Activated T-cell treated with anti-CD3 and anti-CD28 coated beads for 1 hour (primary cell): ENCODE measurements around the gene FAM186B.

Source experiments
- DNase-seq: peaks from one replicate; pipeline ENCODE4 v3.0.0-alpha.2; 2020; ENCODE audit warnings: low read depth

The FAM186B gene

GRCh38 chr12:49609059-49609874 lies 3.8 kb upstream of the FAM186B start:
- DNase-seq, result no peak

DNA sequence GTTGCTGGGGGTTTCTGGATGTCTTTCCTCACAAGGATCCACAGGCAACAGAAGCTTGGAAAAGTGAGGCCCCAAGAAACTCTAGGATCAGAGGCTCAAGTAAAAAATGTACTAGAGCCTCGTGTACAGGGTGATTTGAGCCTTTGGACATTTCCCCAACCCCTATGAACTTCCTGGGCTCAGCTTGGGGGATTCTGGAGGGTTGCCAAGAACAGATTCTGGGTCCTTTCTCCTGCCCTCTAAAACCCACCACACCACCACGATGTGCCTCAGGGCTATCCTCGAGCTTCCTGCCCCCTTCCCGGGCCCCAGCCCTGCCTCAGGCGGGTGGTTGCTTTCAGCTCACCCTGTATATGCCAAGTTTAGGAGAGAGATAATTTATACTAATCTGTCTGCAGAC lies 583 bp downstream of the FAM186B start:
- DNase-seq, result no peak

GRCh38 chr12:49603721-49604120 lies 1.7 kb downstream of the FAM186B start:
- no peak for DNase-seq

DNA sequence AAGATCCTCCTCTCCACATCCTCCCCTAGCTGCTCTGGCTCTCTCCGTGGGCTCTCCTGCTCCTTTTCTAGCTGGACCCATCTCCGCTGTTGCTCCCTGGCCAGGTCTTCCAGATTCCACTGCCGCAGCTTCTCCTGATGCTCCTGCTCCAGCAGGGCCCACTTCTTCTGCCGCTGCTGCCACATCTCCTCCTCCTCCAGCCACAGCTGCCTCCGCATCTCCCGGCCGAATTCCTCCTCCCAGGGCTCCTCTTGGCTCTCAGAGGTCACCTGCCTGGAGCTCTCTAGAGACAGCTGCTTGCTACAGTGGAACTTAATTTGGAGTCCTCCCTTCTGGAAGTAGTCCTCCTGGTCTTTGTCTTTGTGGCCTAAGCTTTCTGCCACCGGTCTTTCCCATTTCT lies 5.5 kb downstream of the FAM186B start:
- no peak for DNase-seq

DNA sequence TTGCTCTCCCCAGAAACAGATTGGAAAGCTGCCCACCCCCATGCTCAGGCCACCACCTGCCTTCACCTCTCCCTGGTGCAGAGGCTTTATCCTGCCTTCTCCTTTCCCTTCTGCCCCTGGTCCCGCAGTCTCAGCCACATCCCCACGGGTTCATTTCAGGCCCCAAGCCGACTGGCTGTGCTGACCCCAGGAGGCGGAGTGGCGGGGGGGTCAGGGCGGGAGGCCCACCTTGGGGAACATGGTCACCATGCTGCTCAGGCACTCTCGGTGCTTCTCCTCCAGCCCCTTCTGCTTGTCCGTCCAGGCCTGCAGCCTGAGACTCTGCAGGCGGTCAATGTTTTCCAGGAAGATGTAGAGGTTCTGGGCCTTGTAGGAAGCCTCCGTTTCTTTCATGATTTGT lies 6.9 kb downstream of the FAM186B start:
- no peak for DNase-seq

DNA sequence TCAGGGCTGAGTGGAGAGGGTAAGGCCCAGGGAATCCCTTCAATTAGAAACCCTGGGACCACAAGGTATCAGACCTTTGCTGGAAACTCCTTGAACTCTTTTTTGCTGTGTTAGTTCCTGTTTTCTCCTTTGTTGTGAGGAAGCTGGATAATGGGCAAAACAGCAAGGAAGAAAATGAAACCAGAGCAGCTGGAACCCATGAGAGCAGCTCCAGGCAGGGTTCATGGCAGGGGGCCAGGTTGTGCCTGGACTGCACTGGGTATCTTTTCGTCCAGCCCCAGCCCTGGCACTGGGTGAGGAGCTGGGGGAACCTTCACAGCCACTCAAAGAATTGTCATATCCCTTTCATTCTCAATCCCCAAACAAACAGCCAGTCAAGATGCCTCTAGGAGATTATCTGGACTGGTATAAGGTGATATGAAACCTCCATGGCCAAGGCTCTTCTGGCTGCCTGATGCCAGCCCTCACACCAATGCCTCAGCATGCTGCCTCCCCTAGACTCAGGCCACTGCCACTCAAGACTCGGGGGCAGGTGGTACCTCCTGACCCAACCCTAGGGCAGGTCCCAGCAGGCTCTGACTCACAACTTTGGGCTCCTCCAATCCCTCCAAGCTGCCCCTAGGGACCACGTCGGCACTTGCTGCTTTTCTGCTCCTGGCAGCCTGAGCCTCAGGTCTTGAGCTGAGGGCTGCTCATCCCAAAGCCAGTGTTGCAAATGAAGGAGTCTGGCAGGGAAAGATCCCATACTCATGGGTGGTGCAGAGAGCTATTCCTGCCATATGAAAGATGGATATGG lies 16.5 kb downstream of the FAM186B start:
- DNase-seq, result no peak

- DNase-seq, result no peak
These were observed 17.2 kb downstream of the FAM186B start for GRCh38 chr12:49588281-49588680.

DNA sequence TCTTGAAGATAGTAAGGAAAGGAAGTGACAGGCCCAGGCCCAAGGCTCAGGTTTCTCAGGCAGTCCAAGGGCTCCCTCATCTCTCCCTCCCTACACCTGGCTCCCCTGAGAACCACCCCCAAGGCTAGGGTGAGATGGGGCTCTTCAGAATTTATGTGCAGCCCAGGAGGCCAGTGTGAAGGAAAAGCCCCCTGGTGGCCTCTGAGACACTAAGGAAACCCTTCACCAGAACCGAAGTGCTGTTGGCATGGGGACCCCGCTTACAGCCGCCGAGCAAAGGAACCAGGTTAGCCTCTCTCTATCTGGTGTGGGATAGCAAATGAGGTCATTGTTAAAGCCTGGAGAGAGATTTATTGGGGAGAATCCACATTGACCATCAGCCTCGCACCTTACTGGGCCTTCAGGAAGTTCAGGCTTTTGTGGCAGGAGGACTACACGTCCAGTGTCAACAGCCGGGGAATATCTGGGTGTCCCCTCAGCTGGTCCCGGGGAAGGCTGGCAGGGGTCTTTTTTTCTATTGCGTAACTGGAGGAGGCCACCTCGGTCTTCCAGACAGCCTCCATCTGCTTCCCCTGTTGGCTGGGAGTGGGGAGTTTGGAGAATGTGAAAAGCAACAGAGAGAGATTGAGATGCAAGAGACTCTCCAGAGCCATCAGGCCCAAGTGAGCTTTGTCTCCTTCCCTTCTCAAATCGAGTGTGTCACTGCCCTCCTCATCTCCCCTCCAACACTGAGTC lies 18.1 kb downstream of the FAM186B start:
- DNase-seq, result no peak

- DNase-seq, result no peak
These were observed 19.7 kb downstream of the FAM186B start for GRCh38 chr12:49585477-49586459.

DNA sequence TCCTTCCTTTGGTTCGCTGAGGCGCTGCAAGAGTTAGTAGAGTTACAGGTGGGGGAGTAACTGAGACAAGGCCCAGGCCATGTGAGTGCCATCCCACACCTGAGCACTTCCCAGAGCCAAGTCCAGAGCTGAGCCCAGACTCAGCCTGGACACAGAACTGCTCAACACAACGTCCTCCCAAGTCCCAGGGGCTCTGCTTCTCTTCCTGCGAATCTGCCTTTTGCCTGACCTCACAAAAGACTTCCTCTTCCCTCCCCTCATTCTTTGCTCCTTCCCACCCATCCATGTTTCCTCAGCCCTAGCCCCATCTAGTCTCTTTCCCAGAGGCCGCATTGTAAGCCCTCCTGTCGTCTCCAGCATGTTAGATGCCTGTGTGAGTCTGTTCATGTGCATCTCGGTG lies 20.8 kb downstream of the FAM186B start:
- no peak for DNase-seq

- no peak for DNase-seq
These were observed 21.9 kb downstream of the FAM186B start for GRCh38 chr12:49583366-49584094.

DNA sequence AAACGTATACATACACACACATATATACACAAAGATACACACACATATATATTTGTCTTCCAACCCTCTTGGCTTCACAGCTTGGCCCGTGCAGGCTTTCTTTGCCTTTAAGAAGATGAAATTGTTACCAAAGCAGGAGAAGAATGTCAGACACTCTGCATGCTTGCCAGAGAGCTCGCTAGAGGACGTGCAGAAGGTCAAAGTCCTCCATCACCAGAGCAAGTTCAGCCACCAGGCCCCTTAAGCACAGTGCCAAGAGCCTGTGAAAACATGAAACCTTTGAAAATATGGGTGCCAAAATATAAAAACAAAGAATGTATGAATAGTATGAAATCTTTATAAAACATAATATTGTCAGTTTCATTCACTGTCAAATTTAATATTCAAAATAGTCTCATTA lies 22.6 kb downstream of the FAM186B start:
- DNase-seq, result no peak

DNA sequence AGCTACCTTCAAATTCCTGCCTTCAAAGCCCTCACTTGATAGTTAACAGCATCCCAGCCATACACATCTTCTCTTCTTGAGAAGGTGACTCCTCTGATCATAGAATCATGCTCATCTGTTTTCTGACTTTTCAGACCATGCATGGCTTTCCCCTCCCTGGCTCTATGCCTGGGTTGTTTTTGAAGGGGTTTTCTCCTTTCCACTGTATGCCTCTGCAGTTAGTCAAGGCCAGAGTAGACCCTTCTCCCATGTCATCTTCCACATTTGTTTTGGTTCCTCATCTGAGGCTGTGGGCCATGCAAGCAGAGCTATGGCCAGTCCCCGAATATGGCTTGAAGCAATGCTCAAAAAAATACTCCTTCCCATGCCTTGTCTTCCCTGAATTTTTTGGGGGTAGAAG lies 23.2 kb downstream of the FAM186B start:
- no peak for DNase-seq

GRCh38 chr12:49580572-49581535 lies 24.6 kb downstream of the FAM186B start:
- peak; percentile 46 for DNase-seq

DNA sequence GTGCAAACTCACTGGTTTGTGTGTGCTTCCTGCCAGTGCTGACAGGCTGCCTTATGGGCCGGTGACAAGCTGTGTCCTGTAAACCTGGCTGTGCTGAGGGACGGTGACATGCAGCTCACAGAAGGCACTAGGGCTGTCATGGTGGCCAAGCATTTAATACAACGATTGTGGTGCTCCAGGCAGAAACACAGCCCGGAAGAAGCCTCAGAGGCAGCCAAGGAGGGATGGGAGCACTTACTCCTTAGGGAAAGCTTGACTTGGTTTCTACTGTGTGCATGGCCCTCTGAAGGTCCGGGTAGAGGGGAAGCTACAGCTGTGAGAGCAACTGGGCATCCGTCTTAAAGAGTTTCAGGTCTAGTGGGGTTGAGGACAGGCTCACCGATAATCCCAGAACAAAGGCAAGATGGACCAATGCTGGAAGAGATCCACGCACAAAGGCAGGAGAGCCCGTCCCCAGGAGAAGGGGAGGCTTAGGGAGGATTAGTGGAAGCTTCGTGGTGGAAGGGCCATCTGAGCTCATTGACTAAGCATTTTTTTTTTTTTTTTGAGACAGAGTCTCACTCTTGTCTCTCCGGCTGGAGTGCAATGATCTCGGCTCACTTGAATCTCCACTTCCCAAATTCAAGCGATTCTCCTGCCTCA lies 26.8 kb downstream of the FAM186B start:
- DNase-seq, result no peak

DNA sequence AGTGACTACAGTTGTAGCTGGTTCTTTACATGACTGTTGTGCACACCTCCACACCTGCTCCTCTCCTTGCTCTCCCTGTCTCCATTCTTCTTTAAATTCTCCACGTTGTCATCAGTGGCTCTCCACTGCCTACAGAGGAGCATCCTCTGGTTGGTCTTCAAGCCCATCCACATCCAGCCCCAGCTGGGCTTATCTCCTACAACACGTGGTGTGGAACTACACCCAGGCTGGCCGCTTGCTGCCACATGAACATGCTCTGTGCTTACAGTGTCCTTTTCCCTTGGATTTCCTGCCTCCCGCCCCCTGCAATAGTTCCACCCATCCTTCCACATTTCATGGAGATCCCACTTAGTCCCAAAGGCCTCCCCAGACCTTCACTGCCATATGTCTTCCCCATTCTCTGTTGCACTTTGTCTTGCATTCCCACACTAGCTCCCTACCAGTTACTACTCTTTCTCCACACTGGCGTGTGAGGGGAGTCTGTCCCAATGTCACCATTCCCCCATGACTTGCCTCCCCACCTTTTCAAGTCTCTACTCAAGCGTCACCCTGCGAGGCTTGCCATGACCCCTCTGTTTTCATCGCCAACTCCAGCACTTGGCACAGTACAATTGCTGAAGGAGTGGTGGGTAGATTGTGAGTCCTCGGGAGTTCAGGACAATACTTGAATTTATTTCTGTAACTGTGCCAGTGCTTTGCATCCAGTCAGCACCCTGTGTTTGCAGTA lies 27.7 kb downstream of the FAM186B start:
- DNase-seq, result no peak

DNA sequence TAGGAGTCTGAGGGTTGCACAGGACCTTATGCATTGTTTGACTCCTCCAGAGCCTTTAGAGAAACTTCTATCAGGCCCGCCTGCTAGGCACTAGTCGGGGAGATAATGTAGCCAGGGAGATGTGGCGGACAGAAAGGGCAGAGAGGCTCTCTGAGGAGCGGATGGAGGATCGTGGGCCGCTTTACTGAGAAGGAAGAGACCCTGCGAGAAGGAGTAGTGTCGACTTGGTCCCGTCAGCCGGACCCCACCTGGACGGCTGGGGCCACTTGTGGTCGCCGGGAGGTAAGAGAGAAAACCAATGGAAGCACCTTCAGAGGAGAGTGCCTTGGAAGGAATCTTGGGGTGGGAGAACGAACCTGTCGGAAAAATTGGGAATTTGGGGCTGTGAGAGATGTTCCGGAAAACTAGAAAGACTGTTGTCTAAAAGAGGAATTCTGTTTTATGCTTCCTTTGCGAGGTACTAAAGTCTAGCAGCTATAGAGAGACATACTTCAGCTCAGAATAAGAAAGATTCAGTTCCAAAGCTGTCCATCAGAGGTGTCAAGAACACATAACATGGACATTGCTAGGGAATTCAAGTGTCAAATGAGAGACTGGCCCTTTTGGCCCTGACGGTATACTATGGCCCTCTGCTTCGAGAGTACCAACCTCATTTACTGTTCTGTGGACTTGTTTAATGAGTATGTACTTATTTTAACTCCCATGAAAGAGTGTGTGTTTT lies 36.8 kb downstream of the FAM186B start:
- no peak for DNase-seq
